Left forelimb (tissue), 1 donor: ENCODE data around the gene BSX.

Source experiments
- DNase-seq: peaks from one replicate; pipeline ENCODE4 v3.0.0-alpha.2; 2018; ENCODE audit warnings: low spot score

Gene BSX

GRCh38 chr11:122981388-122982264 lies at the start of gene BSX:
Gene BSX (minus strand): TSS chr11:122981834. CDS start chr11:122981671, 163 bp downstream.
- DNase-seq, result peak; percentile 87

GRCh38 chr11:123030517-123030916 lies 48.9 kb upstream of the BSX start:
- no peak for DNase-seq

- no peak for DNase-seq
Observed at GRCh38 chr11:123020968-123021367, 39.3 kb upstream of the BSX start.

- DNase-seq, result no peak
Observed at GRCh38 chr11:123018702-123019101, 37.1 kb upstream of the BSX start.

- no peak for DNase-seq
Observed at GRCh38 chr11:123011510-123011909, 29.9 kb upstream of the BSX start.

- DNase-seq, result no peak
Observed at GRCh38 chr11:123006860-123007542, 25.4 kb upstream of the BSX start.

GRCh38 chr11:123000721-123001120 lies 19.1 kb upstream of the BSX start:
- DNase-seq, result no peak

- DNase-seq, result no peak
Observed at GRCh38 chr11:122998727-122999366, 17.2 kb upstream of the BSX start.

- no peak for DNase-seq
Observed at GRCh38 chr11:122995526-122995925, 13.9 kb upstream of the BSX start.

- no peak for DNase-seq
Observed at GRCh38 chr11:122984186-122985011, 2.8 kb upstream of the BSX start.

- no peak for DNase-seq
Observed at GRCh38 chr11:122983438-122984185, 2.0 kb upstream of the BSX start.

- DNase-seq, result no peak
Observed at GRCh38 chr11:122979815-122980595, 1.6 kb downstream of the BSX start.

- no peak for DNase-seq
Observed at GRCh38 chr11:122979103-122979814, 2.4 kb downstream of the BSX start.

- no peak for DNase-seq
Observed at GRCh38 chr11:122978299-122978620, 3.4 kb downstream of the BSX start.

- no peak for DNase-seq
Observed at GRCh38 chr11:122977470-122978298, 4.0 kb downstream of the BSX start.

- DNase-seq, result no peak
Observed at GRCh38 chr11:122976734-122977469, 4.7 kb downstream of the BSX start.

- DNase-seq, result no peak
Observed at GRCh38 chr11:122976061-122976733, 5.4 kb downstream of the BSX start.

GRCh38 chr11:122963961-122964360 lies 17.7 kb downstream of the BSX start:
- DNase-seq, result no peak
